ENCODE measurements around the gene STRADB. TPM values are rescaled to one million over a fixed set of nuclear protein-coding genes. Genes with fewer than 3 reads are reported as not detected.

STRADB gene
- total and polyA plus RNA-seq, 2 of the 4 experiments (the other 2 are of a cell fraction), result 14.9 to 31.5 TPM

GRCh38 chr2:201472411-201472810, 20.9 kb downstream of the STRADB start:
- intact Hi-C loops (cut with micrococcal nuclease), result loop anchor here (5.0 kb wide), 1 partner anchor 170 kb away; the partner anchor contains the start of gene TMEM237
- Histone ChIP-seq H2BK5ac (ENCODE audit: low read depth, low read length, poor library complexity, severe bottlenecking) (peak overlapping the region; percentile 31), H2BK20ac (ENCODE audit: low read depth, low read length) (no peak overlapping the region), H3K27me3 (ENCODE audit: control insufficient read depth, insufficient read depth, low read length) (no peaks in the 10 kb centered on the region), H3K36me3 (ENCODE audit: control insufficient read depth, insufficient read depth, low read length) (peaks cover 6% of the 10 kb centered on the region; the same call in 1 of the 2 replicates), H2BK15ac (ENCODE audit: low read depth, low read length) (no peak overlapping the region), H3K18ac (ENCODE audit: low read depth, low read length) (peak overlapping the region; percentile 21; the same call in 1 of the 2 replicates), H4K20me1 (ENCODE audit: insufficient read depth, low read length) (no peaks in the 10 kb centered on the region), H2AK9ac (replicated peaks; ENCODE audit: low read depth, low read length, poor library complexity) (no peak overlapping the region), H3K9ac (ENCODE audit: low read depth, low read length) (no peak overlapping the region), H3K9me3 (ENCODE audit: control insufficient read depth, insufficient read depth, low read length) (no peaks in the 10 kb centered on the region), H3K27ac (ENCODE audit: insufficient read depth, low read length) (peak overlapping the region; percentile 75; the same call in 1 of the 2 replicates), H4K5ac (ENCODE audit: low read depth, low read length) (peak overlapping the region; percentile 68), H3K79me1 (ENCODE audit: low read depth in 1 of 2, low read length in 2 of 2) (peaks cover 0 to 6% of the 10 kb centered on the region in 2 experiments; a peak in 1 of 4 replicates), H4K91ac (ENCODE audit: insufficient read depth, low read depth, low read length) (no peak overlapping the region), H3K14ac (replicated peaks; ENCODE audit: low read depth, low read length) (no peak overlapping the region), H2AFZ (replicated peaks; ENCODE audit: low read length, poor library complexity) (no peak overlapping the region), H3K23ac (ENCODE audit: low read depth, low read length) (no peak overlapping the region), H3K4me1 (ENCODE audit: control insufficient read depth, insufficient read depth, low read length) (peaks cover 9% of the 10 kb centered on the region), H2AK5ac (ENCODE audit: low read depth, low read length) (no peak overlapping the region), H3K56ac (ENCODE audit: extremely low read depth, insufficient read depth, low read length) (no peak overlapping the region), H4K8ac (ENCODE audit: low read depth in 2 of 2, low read length in 2 of 2) (no peak overlapping the region; a peak in 1 of 4 replicates), H2BK120ac (ENCODE audit: low read depth, low read length) (no peak overlapping the region), H3K4me2 (ENCODE audit: low read depth, low read length) (peak overlapping the region; percentile 58), H3K4me3 (ENCODE audit: insufficient read depth, low read depth, low read length) (no peak overlapping the region), H3K4ac (ENCODE audit: low read depth, low read length) (no peak overlapping the region), H3K9me1 (ENCODE audit: insufficient read depth, low read length) (peaks cover 9% of the 10 kb centered on the region)
- POLR2A ChIA-PET (ENCODE audit: unreplicated experiment), result no interaction called here
- WGBS, 2 experiments (ENCODE audit: extremely low coverage in 2 of 2, insufficient read length in 1 of 2), result 14% methylated on average over 1 of the region's 3 CpGs; no CpG with 5 or more reads in 1 of the 2 experiments
- CTCF ChIA-PET, result no interaction called here
- BruUV-seq (replicated peaks), result no TSS peak
- ATAC-seq (ENCODE audit: low read depth) (peak; percentile 48), DNase-seq (peak; percentile 53)
- in situ Hi-C loops (cut with MboI; ENCODE audit: low sequenced_read_pairs), result no loop called here
- TF ChIP-seq MXI1 (IDR thresholded peaks at IDR 0.05; ENCODE audit: borderline replicate concordance, low read depth, low read length), result no peak
- peak; percentile 55 for TF ChIP-seq CEBPB (IDR thresholded peaks at IDR 0.05; ENCODE audit: low read depth, low read length)
- dilution Hi-C loops (cut with HindIII; ENCODE audit: low sequenced_read_pairs, unreplicated experiment), result no loop called here
